Heart left ventricle (tissue), 16 donors: ENCODE data around the gene ARHGAP26. TPM values are rescaled to one million over a fixed set of nuclear protein-coding genes. Genes with fewer than 3 reads are reported as not detected.

Source experiments
- ATAC-seq, 4 donors: fragments of 200-7000 bp; cut with Tn5 transposase; one replicate each; pipeline ENCODE4 v1.9.1; 2020 to 2022; ENCODE audit warnings: moderate library complexity in 4 of 4, mild to moderate bottlenecking in 3 of 4, moderate number of reproducible peaks in 1 of 4
- DNase-seq, 5 donors: peaks; one replicate each; pipeline ENCODE4 v3.0.0-alpha.2; 2020
- H3K27ac ChIP-seq, 12 donors: fragments of 200-600 bp; sonication (generic) in 4 of 12; one replicate each; pipeline versions ENCODE4 v1.5.0 to v1.8.0; 2016 to 2022; ENCODE audit warnings: mild to moderate bottlenecking in 2 of 12
- H3K27me3 ChIP-seq, 9 donors: fragments of 200-600 bp; sonication (generic) in 2 of 9; one replicate each; pipeline versions ENCODE4 v1.5.1 to v1.8.0; 2016 to 2022; ENCODE audit warnings: mild to moderate bottlenecking in 3 of 9
- H3K36me3 ChIP-seq, 9 donors: fragments of 200-600 bp; sonication (generic) in 2 of 9; one replicate each; pipeline versions ENCODE4 v1.5.0 to v1.8.0; 2018 to 2022; ENCODE audit warnings: mild to moderate bottlenecking in 2 of 9
- H3K4me1 ChIP-seq, 12 donors: fragments of 200-600 bp; sonication (generic) in 4 of 12; one replicate each; pipeline versions ENCODE4 v1.5.0 to v1.8.0; 2016 to 2022; ENCODE audit warnings: mild to moderate bottlenecking in 3 of 12
- H3K4me3 ChIP-seq, 12 donors: fragments of 200-600 bp; sonication (generic) in 4 of 12; one replicate each; pipeline versions ENCODE4 v1.5.0 to v1.8.0; 2017 to 2022; ENCODE audit warnings: mild to moderate bottlenecking in 9 of 12, moderate library complexity in 4 of 12
- H3K9me3 ChIP-seq, 12 donors: fragments of 200-600 bp; sonication (generic) in 4 of 12; one replicate each; pipeline versions ENCODE4 v1.5.0 to v1.8.0; 2016 to 2022; ENCODE audit warnings: mild to moderate bottlenecking in 1 of 12
- CTCF ChIP-seq, 12 donors: fragments of 200-600 bp; sonication (generic) in 4 of 12; IDR thresholded peaks; one replicate each; pipeline versions ENCODE4 v1.5.0 to v1.8.0; 2018 to 2022; ENCODE audit warnings: antibody characterized with exemption in 12 of 12, mild to moderate bottlenecking in 5 of 12
- POLR2A ChIP-seq, 2 donors: fragments of 450-650 bp; IDR thresholded peaks; one replicate each; pipeline ENCODE4 v1.6.1; 2017; ENCODE audit warnings: antibody characterized with exemption in 2 of 2, mild to moderate bottlenecking in 2 of 2, moderate library complexity in 2 of 2
- WGBS, 4 donors: extraction: QIAGEN DNeasy Blood & Tissue Kit in 2 of 4; methylation state at CpG; one replicate each; pipeline versions ENCODE4 v1.1.5 to v1.1.7; 2013 to 2018; 5-methylcytosine and 5-hydroxymethylcytosine counted together
- intact Hi-C, 10 donors: fragments of 100-400 bp; cut with DNase I; formaldehyde crosslinking; loops; one replicate each; pipeline versions ENCODE4 v1.11.1 to v1.14.2; 2022
- polyA plus RNA-seq, 2 donors: library from polyadenylated mRNA; stranded (reverse); fragments of 200-250 nt; gene quantifications; one replicate each; pipeline ENCODE4 v1.2.3, GENCODE V29; 2013
- total RNA-seq, 9 donors: library from RNA; depleted of rRNA in 2 of 9; stranded (reverse); fragments of >200 nt in 2 of 9; fragmentation: NEBNext Ultra II Directional in 3 of 9; extraction: Animal tissue kit (Norgen Biotek cat#: 25700) in 3 of 9; gene quantifications; one replicate each; pipeline versions ENCODE4 v1.1.0 to v1.2.4, GENCODE V29; 2016 to 2023
- donor health status: ischemic (EF 13 %, LVEDD 7.1; RV severe dilation, severe dysfunction).
- donor health status: healthy with polysubstance abuse.
- donor health status: DM: no; HTN: yes; CAD: no.
- donor health status: DM: no; HTN: no; CAD: no.
- donor health status: ischemic (EF 25% LVEDD 6.9; RV normal size, moderate dysfunction).
- donor health status: ischemic (EF 25% LVEDD 5.7; RV mildly dilated, moderate dysfunction).
- donor health status: healthy.
- donor health status: DM: yes; HTN: yes; CAD: no.
- donor health status: ischemic (EF 35%, LVEDD 5.7; RV mildly dilated, moderate dysfunction).
- donor health status: nonischemic (EF 11% LVEDD 7.7; RV severe dilation, severe dysfunction).
- donor health status: DM: yes; HTN: yes; CAD: no.
- donor health status: PGD.
- donor health status: ischemic (EF 29% LVEDD 5.4; RV normal size, mild dysfunction).
- donor health status: nonischemic (EF 23%, LVEDD 6.1; RV moderate dilation, normal function).

Gene ARHGAP26
- total and polyA plus RNA-seq, 11 donors = 11.9 to 52.1 (median 33.7) TPM

- peaks cover 0 to 24% (median 3%) of the 10 kb centered on the region in 12 donors for H3K4me1 ChIP-seq
- ATAC-seq (no peak), DNase-seq (no peak)
- TF ChIP-seq POLR2A (IDR thresholded peaks at IDR 0.05) (no peak), CTCF (IDR thresholded peaks at IDR 0.05) (no peak)
- no peaks in the 10 kb centered on the region for H3K9me3 ChIP-seq
- no peaks in the 10 kb centered on the region for H3K27me3 ChIP-seq
- WGBS, 4 donors = 50 to 64% (median 54%) methylated on average over 5 of the region's 5 CpGs
- H3K36me3 ChIP-seq = no peaks in the 10 kb centered on the region
- H3K27ac ChIP-seq = no peak overlapping the region
- intact Hi-C loops = no loop called here
- H3K4me3 ChIP-seq = no peak overlapping the region
Observed at GRCh38 chr5:143078313-143078712, 308.1 kb downstream of the ARHGAP26 start.

GRCh38 chr5:143078971-143079370, 308.8 kb downstream of the ARHGAP26 start:
- no peaks in the 10 kb centered on the region for H3K36me3 ChIP-seq
- ATAC-seq (no peak), DNase-seq (no peak)
- H3K27me3 ChIP-seq = no peaks in the 10 kb centered on the region
- no peak overlapping the region for H3K27ac ChIP-seq
- H3K9me3 ChIP-seq = no peaks in the 10 kb centered on the region
- no peak for TF ChIP-seq POLR2A (IDR thresholded peaks at IDR 0.05)
- no peak for TF ChIP-seq CTCF (IDR thresholded peaks at IDR 0.05)
- peaks cover 0 to 24% (median 3%) of the 10 kb centered on the region in 12 donors for H3K4me1 ChIP-seq
- WGBS, 4 donors = 95 to 100% (median 99%) methylated on average over 2 of the region's 2 CpGs
- intact Hi-C loops = no loop called here
- no peak overlapping the region for H3K4me3 ChIP-seq

GRCh38 chr5:143080407-143080806, 310.2 kb downstream of the ARHGAP26 start:
- Histone ChIP-seq H3K27ac (no peak overlapping the region), H3K4me1 (peaks cover 0 to 35% (median 6%) of the 10 kb centered on the region in 12 donors), H3K36me3 (no peaks in the 10 kb centered on the region), H3K27me3 (no peaks in the 10 kb centered on the region), H3K4me3 (no peak overlapping the region), H3K9me3 (no peaks in the 10 kb centered on the region)
- 98 to 100% (median 99%) methylated on average over 2 of the region's 2 CpGs for WGBS, 4 donors
- intact Hi-C loops = no loop called here
- DNase-seq (no peak), ATAC-seq (peak in 1 of 4 donors; percentile 11)
- TF ChIP-seq POLR2A (IDR thresholded peaks at IDR 0.05) = no peak
- TF ChIP-seq CTCF (IDR thresholded peaks at IDR 0.05) = no peak

GRCh38 chr5:143080982-143081381, 310.8 kb downstream of the ARHGAP26 start:
- Histone ChIP-seq H3K36me3 (no peaks in the 10 kb centered on the region), H3K4me3 (no peak overlapping the region), H3K9me3 (no peaks in the 10 kb centered on the region), H3K27me3 (no peaks in the 10 kb centered on the region), H3K4me1 (peaks cover 0 to 41% (median 8%) of the 10 kb centered on the region in 12 donors), H3K27ac (no peak overlapping the region)
- intact Hi-C loops = no loop called here
- TF ChIP-seq POLR2A (IDR thresholded peaks at IDR 0.05) = no peak
- TF ChIP-seq CTCF (IDR thresholded peaks at IDR 0.05) = no peak
- no peak for ATAC-seq
- no peak for DNase-seq
- 94 to 100% (median 96%) methylated on average over 1 of the region's 1 CpG for WGBS, 4 donors
